ENCODE data around the gene COL20A1.
A peak's percentile ranks its signal among the peaks of the same experiment; 100 is the strongest.

Gene COL20A1

DNA sequence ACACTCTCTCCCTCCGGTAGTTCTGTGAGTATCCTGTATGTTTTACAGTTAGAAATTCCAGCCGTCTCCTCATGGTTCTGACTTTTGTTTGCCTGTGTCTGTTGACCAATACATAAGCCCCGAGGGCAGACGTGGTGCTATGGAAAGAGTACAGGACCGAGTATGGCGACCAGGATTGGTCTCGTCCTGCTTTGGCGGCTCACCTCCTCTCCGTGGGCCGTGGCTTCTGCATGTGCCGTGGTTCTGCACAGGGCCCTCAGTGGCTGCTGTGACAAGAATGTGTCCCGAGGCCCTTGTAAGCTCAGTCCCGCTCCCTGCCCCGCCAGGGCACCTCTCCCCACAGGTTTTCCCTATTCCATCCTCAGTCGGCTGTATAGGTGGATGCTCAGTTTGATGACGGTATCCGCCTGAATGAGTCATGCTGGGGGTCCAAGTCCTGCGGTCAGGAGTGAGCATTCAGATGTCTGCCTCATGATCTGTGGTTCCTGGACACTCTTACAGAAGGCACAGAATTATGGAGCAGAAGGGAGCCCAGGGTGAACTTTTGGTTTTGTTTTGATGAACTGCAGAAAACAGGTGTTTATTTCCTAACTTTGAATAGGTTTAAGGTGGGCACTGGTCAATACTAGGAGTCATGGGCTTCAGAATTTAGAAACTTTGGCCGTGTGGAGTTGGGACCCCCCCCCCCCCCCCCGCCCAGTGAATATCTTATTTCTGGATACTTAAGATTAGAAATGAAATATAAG lies 19.2 kb upstream of the COL20A1 start:
- H3K9me3 ChIP-seq (ENCODE audit: control insufficient read depth, low read depth, low read length) = no peaks in the 10 kb centered on the region
- H3K36me3 ChIP-seq (ENCODE audit: control insufficient read depth, low read depth, low read length) = peaks cover 24% of the 10 kb centered on the region
- peak overlapping the region; percentile 72 for H3K9ac ChIP-seq (ENCODE audit: low read length)
- H3K27ac ChIP-seq (ENCODE audit: low read length) = no peak overlapping the region
- no peaks in the 10 kb centered on the region for H3K27me3 ChIP-seq (ENCODE audit: control insufficient read depth, insufficient read depth, low read length)
- H3K4me1 ChIP-seq (ENCODE audit: control insufficient read depth, low read depth, low read length) = no peaks in the 10 kb centered on the region
- H3K4me3 ChIP-seq (ENCODE audit: low read length) = peak overlapping the region; percentile 88

DNA sequence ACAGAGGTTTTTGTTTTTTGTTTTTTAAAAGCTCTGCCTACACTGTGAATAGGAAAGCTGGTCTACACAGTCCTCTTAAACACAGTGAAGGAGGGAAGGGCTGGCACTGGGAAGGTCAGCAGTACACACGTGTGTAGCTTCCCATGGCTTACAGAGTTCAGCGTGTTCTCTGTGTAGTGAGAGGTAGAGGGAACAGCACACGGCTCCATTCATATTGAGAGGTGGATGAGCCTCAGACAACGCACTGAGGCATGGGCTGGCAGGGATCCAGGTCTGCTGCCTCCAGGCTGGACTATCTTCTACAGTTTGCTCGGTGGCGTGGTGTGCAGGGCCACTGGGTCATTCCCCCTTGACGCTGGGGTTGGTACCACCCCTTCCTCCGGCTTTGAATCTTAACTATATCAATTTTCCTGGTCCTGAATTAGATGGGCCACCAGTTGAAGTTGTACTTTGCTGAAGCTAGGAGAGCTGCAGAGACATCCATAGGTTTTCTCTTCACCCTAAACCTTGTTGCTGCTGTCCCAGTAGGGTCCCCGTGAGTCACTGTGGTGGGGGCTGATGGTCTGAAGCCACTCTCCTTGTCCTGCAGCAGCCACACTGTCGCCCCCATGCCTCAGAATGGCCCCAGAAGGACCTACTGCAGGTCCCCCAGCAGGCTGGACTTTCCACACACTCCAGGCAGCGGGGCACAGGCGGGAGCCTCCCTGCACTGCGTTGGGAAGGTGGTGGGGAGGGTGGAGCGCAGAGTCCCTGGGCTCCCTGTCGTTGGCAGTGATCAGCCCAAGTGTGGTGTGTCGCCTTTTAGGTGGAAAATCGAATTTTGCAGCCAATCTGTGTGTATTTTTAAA lies 18.4 kb upstream of the COL20A1 start:
- no peak overlapping the region for H3K4me3 ChIP-seq (ENCODE audit: low read length)
- no peak overlapping the region for H3K9ac ChIP-seq (ENCODE audit: low read length)

DNA sequence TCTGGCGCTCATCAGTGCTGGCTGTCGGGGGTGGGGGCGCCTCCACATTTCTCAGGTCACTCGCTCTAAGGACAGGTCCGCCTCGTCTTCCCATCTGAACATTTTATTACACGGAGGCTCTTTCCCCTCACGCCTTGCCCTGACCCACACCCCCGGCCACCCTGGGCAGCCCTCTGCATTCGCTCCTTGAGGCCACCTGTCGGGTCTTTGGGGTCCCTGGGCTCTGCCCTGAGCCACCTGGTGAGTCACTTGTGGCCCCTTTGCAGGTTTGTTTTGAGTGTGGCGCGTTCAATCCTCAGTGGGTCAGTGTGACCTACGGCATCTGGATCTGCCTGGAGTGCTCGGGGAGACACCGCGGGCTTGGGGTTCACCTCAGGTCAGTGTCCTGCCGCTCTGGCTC lies 17.2 kb upstream of the COL20A1 start:
- no peaks in the 10 kb centered on the region for H3K9me3 ChIP-seq (ENCODE audit: control insufficient read depth, low read depth, low read length)
- H3K36me3 ChIP-seq (ENCODE audit: control insufficient read depth, low read depth, low read length) = peaks cover 42% of the 10 kb centered on the region
- H3K27ac ChIP-seq (ENCODE audit: low read length) = no peak overlapping the region

More for the DNA sequence above, 18.4 kb upstream of the COL20A1 start:
- Histone ChIP-seq H3K9me3 (ENCODE audit: control insufficient read depth, low read depth, low read length) (no peaks in the 10 kb centered on the region), H3K27me3 (ENCODE audit: control insufficient read depth, insufficient read depth, low read length) (no peaks in the 10 kb centered on the region), H3K36me3 (ENCODE audit: control insufficient read depth, low read depth, low read length) (peaks cover 32% of the 10 kb centered on the region), H3K27ac (ENCODE audit: low read length) (no peak overlapping the region), H3K4me1 (ENCODE audit: control insufficient read depth, low read depth, low read length) (no peaks in the 10 kb centered on the region)

DNA sequence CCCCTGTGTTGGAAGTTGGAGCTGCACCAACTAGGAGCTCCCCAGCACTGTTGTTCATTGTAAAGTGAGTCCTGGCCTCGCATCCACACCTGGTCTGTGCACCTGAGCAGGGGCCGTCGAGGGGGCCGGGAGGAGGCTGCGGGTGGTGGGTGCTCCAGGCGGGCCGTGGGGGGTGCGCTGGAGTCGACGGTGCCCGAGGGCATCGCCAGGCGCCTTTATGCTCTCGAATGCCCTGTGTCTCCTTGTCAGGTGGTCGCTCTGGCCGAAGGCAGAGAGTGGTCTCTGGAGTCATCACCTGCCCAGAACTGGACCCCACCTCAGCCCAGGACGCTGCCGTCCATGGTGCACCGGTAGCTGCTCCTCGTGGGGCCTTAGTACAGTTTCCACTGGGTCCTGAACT lies 16.0 kb upstream of the COL20A1 start:
- Histone ChIP-seq H3K27ac (ENCODE audit: low read length) (no peak overlapping the region), H3K9me3 (ENCODE audit: control insufficient read depth, low read depth, low read length) (no peaks in the 10 kb centered on the region), H3K36me3 (ENCODE audit: control insufficient read depth, low read depth, low read length) (peaks cover 42% of the 10 kb centered on the region), H3K27me3 (ENCODE audit: control insufficient read depth, insufficient read depth, low read length) (no peaks in the 10 kb centered on the region), H3K9ac (ENCODE audit: low read length) (no peak overlapping the region), H3K4me3 (ENCODE audit: low read length) (no peak overlapping the region), H3K4me1 (ENCODE audit: control insufficient read depth, low read depth, low read length) (no peaks in the 10 kb centered on the region)

More for the DNA sequence above, 17.2 kb upstream of the COL20A1 start:
- Histone ChIP-seq H3K4me1 (ENCODE audit: control insufficient read depth, low read depth, low read length) (no peaks in the 10 kb centered on the region), H3K4me3 (ENCODE audit: low read length) (no peak overlapping the region), H3K9ac (ENCODE audit: low read length) (no peak overlapping the region), H3K27me3 (ENCODE audit: control insufficient read depth, insufficient read depth, low read length) (no peaks in the 10 kb centered on the region)

DNA sequence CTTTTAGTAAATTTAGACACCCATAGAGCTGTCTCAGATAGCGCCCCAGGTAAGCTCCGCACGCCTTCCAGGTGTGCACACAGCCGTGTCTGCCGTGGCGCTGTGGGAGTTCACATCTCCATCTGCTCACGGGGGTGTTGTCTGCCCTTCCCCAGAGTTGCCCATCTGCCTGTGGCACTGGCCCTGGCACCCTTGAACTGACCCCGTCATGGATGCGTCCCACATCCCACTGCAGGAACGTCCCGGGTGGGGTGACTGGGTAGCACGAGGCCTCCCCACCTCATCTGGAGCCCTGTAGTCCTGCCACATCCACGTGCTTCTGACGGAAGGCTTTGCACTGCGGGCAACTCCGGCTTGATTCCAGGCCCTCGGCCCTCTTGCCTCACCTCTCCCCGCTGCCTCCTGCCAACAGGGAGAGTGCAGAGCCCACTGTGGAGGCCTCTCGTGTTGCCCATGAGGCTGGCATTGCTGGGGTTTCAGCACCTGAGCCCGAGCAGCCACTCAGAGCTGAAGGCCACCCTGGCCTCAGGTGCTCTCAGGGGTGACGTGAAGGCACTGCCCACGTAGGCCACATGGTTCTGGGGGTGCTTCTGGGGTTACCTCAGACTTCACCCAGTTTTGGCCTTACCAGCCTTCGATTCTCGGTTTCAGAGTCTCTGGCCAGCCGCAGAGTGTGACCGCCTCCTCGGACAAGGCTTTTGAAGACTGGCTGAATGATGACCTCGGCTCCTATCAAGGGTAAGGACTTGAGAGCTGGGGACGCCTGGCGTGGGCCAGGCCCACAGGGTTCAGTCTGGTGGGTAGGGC lies 15.3 kb upstream of the COL20A1 start:
- Histone ChIP-seq H3K27me3 (ENCODE audit: control insufficient read depth, insufficient read depth, low read length) (no peaks in the 10 kb centered on the region), H3K9me3 (ENCODE audit: control insufficient read depth, low read depth, low read length) (no peaks in the 10 kb centered on the region), H3K9ac (ENCODE audit: low read length) (no peak overlapping the region), H3K4me3 (ENCODE audit: low read length) (no peak overlapping the region), H3K4me1 (ENCODE audit: control insufficient read depth, low read depth, low read length) (no peaks in the 10 kb centered on the region), H3K27ac (ENCODE audit: low read length) (no peak overlapping the region), H3K36me3 (ENCODE audit: control insufficient read depth, low read depth, low read length) (peaks cover 45% of the 10 kb centered on the region)

DNA sequence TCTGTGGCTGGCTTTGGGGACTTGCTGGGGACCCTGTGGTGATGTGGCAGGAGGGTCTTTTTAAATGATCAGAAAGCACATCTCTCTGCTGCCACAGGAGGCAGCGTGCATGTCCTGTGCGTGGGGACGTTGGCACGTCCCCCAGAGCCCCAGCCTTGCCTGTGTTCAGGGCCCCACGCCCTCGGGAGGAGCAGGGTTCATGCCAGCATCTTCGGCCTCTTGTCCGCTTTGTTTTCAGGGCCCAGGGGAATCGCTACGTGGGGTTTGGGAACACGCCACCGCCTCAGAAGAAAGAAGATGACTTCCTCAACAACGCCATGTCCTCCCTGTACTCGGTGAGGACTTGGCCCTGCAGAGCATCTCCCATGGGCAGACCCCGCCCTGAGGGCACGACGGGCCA lies 14.3 kb upstream of the COL20A1 start:
- Histone ChIP-seq H3K27ac (ENCODE audit: low read length) (no peak overlapping the region), H3K36me3 (ENCODE audit: control insufficient read depth, low read depth, low read length) (peaks cover 55% of the 10 kb centered on the region), H3K4me1 (ENCODE audit: control insufficient read depth, low read depth, low read length) (no peaks in the 10 kb centered on the region), H3K4me3 (ENCODE audit: low read length) (no peak overlapping the region), H3K9ac (ENCODE audit: low read length) (no peak overlapping the region), H3K27me3 (ENCODE audit: control insufficient read depth, insufficient read depth, low read length) (no peaks in the 10 kb centered on the region), H3K9me3 (ENCODE audit: control insufficient read depth, low read depth, low read length) (no peaks in the 10 kb centered on the region)

DNA sequence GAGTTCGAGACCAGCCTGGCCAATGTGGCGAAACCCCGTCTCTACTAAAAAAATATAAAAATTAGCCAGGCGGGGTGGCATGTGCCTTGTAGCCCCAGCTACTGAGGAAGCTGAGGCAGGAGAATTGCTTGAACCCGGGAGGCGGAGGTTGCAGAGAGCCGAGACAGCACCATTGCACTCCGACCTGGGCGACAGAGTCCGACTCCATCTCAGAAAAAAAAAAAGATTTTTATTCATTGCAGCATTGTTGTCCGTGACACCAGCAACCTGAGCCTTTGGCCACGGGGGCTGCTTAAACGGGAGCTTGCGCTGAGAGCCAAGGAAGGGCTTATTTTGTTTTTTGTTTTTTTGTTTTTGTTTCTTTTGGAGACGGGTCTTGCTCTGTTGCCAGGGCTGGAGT lies 13.1 kb upstream of the COL20A1 start:
- Histone ChIP-seq H3K27me3 (ENCODE audit: control insufficient read depth, insufficient read depth, low read length) (no peaks in the 10 kb centered on the region), H3K4me3 (ENCODE audit: low read length) (no peak overlapping the region), H3K4me1 (ENCODE audit: control insufficient read depth, low read depth, low read length) (no peaks in the 10 kb centered on the region), H3K9ac (ENCODE audit: low read length) (no peak overlapping the region), H3K36me3 (ENCODE audit: control insufficient read depth, low read depth, low read length) (peaks cover 55% of the 10 kb centered on the region), H3K9me3 (ENCODE audit: control insufficient read depth, low read depth, low read length) (no peaks in the 10 kb centered on the region), H3K27ac (ENCODE audit: low read length) (no peak overlapping the region)

DNA sequence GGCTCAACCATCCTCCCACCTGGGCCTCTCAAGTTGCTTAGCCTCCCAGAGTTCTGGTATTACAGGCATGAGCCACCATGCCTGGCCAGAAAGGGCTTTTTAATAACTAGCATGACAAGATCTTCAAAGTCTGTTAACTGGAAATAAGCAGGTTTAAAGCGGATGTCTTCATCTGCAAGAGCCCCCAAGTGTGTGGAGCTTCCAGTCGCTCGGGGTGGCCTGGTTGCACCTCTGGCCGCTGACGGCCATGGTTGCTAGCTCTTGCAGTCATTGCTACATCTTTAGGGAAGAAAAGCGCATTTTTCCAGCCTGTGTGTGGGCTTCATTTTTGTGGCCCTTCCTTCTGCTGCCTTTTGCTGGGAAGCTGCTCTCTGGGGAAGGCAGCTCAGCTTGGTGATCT lies 12.6 kb upstream of the COL20A1 start:
- Histone ChIP-seq H3K4me3 (ENCODE audit: low read length) (no peak overlapping the region), H3K36me3 (ENCODE audit: control insufficient read depth, low read depth, low read length) (peaks cover 55% of the 10 kb centered on the region), H3K27ac (ENCODE audit: low read length) (no peak overlapping the region), H3K27me3 (ENCODE audit: control insufficient read depth, insufficient read depth, low read length) (no peaks in the 10 kb centered on the region), H3K9ac (ENCODE audit: low read length) (no peak overlapping the region), H3K9me3 (ENCODE audit: control insufficient read depth, low read depth, low read length) (no peaks in the 10 kb centered on the region), H3K4me1 (ENCODE audit: control insufficient read depth, low read depth, low read length) (no peaks in the 10 kb centered on the region)

DNA sequence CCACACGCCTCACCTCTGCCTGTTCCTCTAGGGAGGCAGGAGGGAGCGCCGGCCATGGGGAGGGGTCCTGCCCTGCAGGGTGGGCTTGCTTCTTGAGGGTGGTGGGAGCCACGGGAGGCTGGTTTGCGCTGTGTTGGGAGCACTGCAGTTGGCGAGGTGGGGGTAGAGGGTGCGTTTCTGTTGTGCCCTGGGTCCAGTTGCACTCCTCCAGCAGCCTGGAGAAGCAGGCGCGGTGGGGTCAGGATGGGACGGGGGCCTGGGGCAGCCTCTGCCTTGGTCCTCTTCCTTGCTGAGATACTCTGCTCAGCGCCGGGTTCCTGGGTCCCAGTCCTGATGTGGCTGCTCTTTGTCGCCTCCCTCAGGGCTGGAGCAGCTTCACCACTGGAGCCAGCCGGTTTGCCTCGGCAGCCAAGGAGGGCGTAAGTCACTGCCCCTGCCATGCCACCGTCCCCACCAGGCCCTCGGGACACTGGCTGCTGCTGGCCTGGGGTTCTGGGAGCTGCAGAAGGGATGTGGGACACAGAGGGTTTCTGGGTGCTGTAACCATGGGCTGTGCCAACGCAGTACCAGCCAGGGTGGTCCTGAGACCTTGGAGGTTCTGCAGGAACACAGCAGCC lies 11.9 kb upstream of the COL20A1 start:
- Histone ChIP-seq H3K36me3 (ENCODE audit: control insufficient read depth, low read depth, low read length) (peaks cover 52% of the 10 kb centered on the region), H3K27me3 (ENCODE audit: control insufficient read depth, insufficient read depth, low read length) (no peaks in the 10 kb centered on the region), H3K4me3 (ENCODE audit: low read length) (no peak overlapping the region), H3K9ac (ENCODE audit: low read length) (no peak overlapping the region), H3K27ac (ENCODE audit: low read length) (no peak overlapping the region), H3K9me3 (ENCODE audit: control insufficient read depth, low read depth, low read length) (no peaks in the 10 kb centered on the region), H3K4me1 (ENCODE audit: control insufficient read depth, low read depth, low read length) (no peaks in the 10 kb centered on the region)

DNA sequence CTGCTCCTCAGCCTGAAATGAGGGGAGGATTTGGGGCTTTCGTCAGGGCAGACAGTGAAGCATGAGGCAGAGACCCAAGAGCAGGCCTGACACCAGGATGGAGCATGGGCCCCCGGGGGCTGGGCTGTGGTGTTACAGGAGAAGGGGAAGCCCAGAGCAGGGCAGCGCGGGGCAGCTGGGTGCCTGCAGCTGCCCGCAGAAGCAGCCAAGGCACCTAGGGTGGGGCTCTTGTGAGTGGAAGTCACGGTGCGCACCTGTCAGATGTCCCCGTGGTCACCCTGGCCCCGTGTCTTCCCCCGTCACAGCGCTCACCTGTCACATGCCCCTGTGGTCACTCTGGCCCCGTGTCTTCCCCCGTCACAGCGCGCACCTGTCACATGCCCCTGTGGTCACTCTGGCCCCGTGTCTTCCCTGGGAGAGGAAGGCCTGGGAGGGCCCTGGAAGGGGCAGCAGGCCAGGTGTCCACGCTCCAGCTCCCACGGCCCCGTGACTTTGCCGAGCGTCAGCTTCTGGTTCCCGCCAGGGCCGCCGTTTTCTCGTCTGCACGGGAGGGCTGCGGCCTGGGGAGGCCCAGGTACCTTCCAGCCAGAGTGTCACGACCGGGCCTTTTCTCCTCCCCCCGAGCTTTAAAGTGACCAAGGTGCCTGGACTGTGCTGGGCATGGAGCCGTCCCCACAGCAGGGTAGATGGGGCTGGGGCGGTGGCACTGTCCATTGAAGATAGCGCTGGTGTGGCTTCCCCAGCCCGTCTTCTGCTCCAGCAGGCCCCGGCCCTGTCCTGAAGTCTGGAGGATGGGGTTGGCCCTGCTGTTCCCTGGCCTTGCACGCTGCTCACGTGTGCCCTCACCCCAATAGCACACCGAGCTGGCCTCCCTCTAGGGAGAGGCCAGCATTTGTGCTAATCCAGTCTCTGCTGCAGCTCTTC lies 11.0 kb upstream of the COL20A1 start:
- Histone ChIP-seq H3K9ac (ENCODE audit: low read length) (no peak overlapping the region), H3K27me3 (ENCODE audit: control insufficient read depth, insufficient read depth, low read length) (no peaks in the 10 kb centered on the region), H3K27ac (ENCODE audit: low read length) (no peak overlapping the region), H3K4me3 (ENCODE audit: low read length) (no peak overlapping the region), H3K9me3 (ENCODE audit: control insufficient read depth, low read depth, low read length) (no peaks in the 10 kb centered on the region), H3K36me3 (ENCODE audit: control insufficient read depth, low read depth, low read length) (peaks cover 43% of the 10 kb centered on the region), H3K4me1 (ENCODE audit: control insufficient read depth, low read depth, low read length) (no peaks in the 10 kb centered on the region)
